HCT116 (cell line): ENCODE results near the gene LMBR1. TPM values are rescaled to one million over a fixed set of nuclear protein-coding genes. Genes with fewer than 3 reads are reported as not detected.

Source experiments
- ATAC-seq: fragments of 200-7000 bp; cut with Tn5 transposase; 2 replicates; pipeline ENCODE4 v1.9.1; 2020; ENCODE audit warnings: mild to moderate bottlenecking, moderate library complexity
- BruUV-seq: library from RNA; stranded (reverse); fragments of 400-500 nt; replicated peaks from 2 replicates; lab custom pipeline; 2021; lab: Mats Ljungman, UMichigan
- CTCF ChIA-PET: fragments of 300-600 bp; sonication (Branson Sonifier 250); formaldehyde crosslinking; loops from one replicate; lab custom pipeline; 2021; ENCODE audit warnings: antibody characterized with exemption; lab: Charles Lee
- POLR2A ChIA-PET: fragments of 300-600, 350-600 bp; sonication (Branson Sonifier 250); formaldehyde crosslinking; loops from one replicate; lab custom pipeline; 2021; ENCODE audit warnings: antibody characterized with exemption; lab: Charles Lee
- RAD21 ChIA-PET, 2 experiments: fragments of 300-600 bp; sonication (Branson Sonifier 250); formaldehyde crosslinking; loops; one replicate each; lab custom pipeline; 2023; ENCODE audit warnings: low total read pairs in 2 of 2; ENCODE audit not compliant: uncharacterized antibody in 2 of 2, unreplicated experiment in 2 of 2, low non-redundant PET in 1 of 2; lab: Charles Lee
- DNase-seq: peaks from one replicate; pipeline ENCODE4 v3.0.0-alpha.2; 2010; ENCODE audit warnings: low read depth, low spot score
- H2AFZ ChIP-seq: fragments of 200-600 bp; shearing (Covaris generic), sonication (generic); 2 replicates; pipeline ENCODE4 v1.6.1; 2017; ENCODE audit warnings: low read depth, mixed run types, mixed read lengths, antibody characterized with exemption, low read length; ENCODE audit not compliant: poor library complexity, severe bottlenecking
- H3K27ac ChIP-seq: 2 replicates; pipeline ENCODE4 v1.5.1; 2012; ENCODE audit warnings: low read depth, low read length
- H3K27me3 ChIP-seq: fragments of 200-600 bp; sonication (generic); 2 replicates; pipeline ENCODE4 v1.6.1; 2016; ENCODE audit warnings: mixed run types, low read length, mixed read lengths; ENCODE audit not compliant: insufficient read depth
- H3K36me3 ChIP-seq, 2 experiments: fragments of 200-500 bp in 1 of 2; fragments of 200-600 bp in 1 of 2; sonication (Bioruptor generic) in 1 of 2; sonication (generic) in 1 of 2; 2 replicates each; pipeline versions ENCODE4 v1.5.1 to v1.6.1; 2014 to 2016; ENCODE audit warnings: low read length in 2 of 2, inconsistent platforms in 1 of 2, mixed read lengths in 1 of 2, mixed run types in 1 of 2; ENCODE audit not compliant: insufficient read depth in 2 of 2, control insufficient read depth in 1 of 2
- H3K4me1 ChIP-seq, 2 experiments: fragments of 200-600 bp in 1 of 2; sonication (generic) in 1 of 2; 2 replicates each; pipeline versions ENCODE4 v1.5.1 to v1.6.1; 2012 to 2017; ENCODE audit warnings: low read length in 2 of 2, inconsistent platforms in 1 of 2, mild to moderate bottlenecking in 1 of 2, mixed read lengths in 1 of 2, mixed run types in 1 of 2, moderate library complexity in 1 of 2; ENCODE audit not compliant: insufficient read depth in 2 of 2, control insufficient read depth in 1 of 2
- H3K4me2 ChIP-seq: fragments of 200-600 bp; sonication (generic); 2 replicates; pipeline ENCODE4 v1.6.1; 2017; ENCODE audit warnings: mixed run types, low read length, mixed read lengths
- H3K4me3 ChIP-seq, 2 experiments: fragments of 200-600 bp in 1 of 2; sonication (generic) in 1 of 2; replicated peaks in 1 of 2; 2 replicates each; pipeline ENCODE4 v1.5.1; 2011 to 2016; ENCODE audit warnings: low read length in 2 of 2, control low read depth in 1 of 2, low read depth in 1 of 2, mild to moderate bottlenecking in 1 of 2, mixed read lengths in 1 of 2, mixed run types in 1 of 2
- H3K79me2 ChIP-seq: fragments of 200-600 bp; sonication (generic); 2 replicates; pipeline ENCODE4 v1.6.1; 2017; ENCODE audit warnings: mild to moderate bottlenecking, mixed run types, low read length, moderate library complexity, mixed read lengths; ENCODE audit not compliant: insufficient read depth
- H3K9ac ChIP-seq: fragments of 200-600 bp; sonication (generic); 2 replicates; pipeline ENCODE4 v1.6.1; 2016; ENCODE audit warnings: low read length, mixed read lengths
- H3K9me2 ChIP-seq: fragments of 200-600 bp; sonication (generic), shearing (Covaris generic); 2 replicates; pipeline ENCODE4 v1.6.1; 2017; ENCODE audit warnings: mixed run types, mild to moderate bottlenecking, moderate library complexity; ENCODE audit not compliant: insufficient read depth
- H3K9me3 ChIP-seq, 2 experiments: fragments of 200-500 bp in 1 of 2; fragments of 200-600 bp in 1 of 2; sonication (Bioruptor generic) in 1 of 2; sonication (generic) in 1 of 2; 2 replicates each; pipeline ENCODE4 v1.6.1; 2014 to 2017; ENCODE audit warnings: low read length in 2 of 2, mixed read lengths in 2 of 2, inconsistent platforms in 1 of 2, low read depth in 1 of 2, mild to moderate bottlenecking in 1 of 2, mixed run types in 1 of 2, moderate library complexity in 1 of 2; ENCODE audit not compliant: control insufficient read depth in 1 of 2, insufficient read depth in 1 of 2
- H4K20me1 ChIP-seq: fragments of 200-600 bp; sonication (generic), shearing (Covaris generic); 2 replicates; pipeline ENCODE4 v1.6.1; 2017; ENCODE audit warnings: mixed run types, mild to moderate bottlenecking, moderate library complexity; ENCODE audit not compliant: insufficient read depth
- CBX3 ChIP-seq: IDR thresholded peaks from 2 replicates; pipeline ENCODE4 v1.6.1; 2012; ENCODE audit warnings: low read depth
- CTCF ChIP-seq, 3 experiments: fragments of 200-600 bp in 1 of 3; sonication (generic) in 1 of 3; IDR thresholded peaks in 2 of 3; conservative IDR thresholded peaks in 1 of 3; 2 replicates each; pipeline ENCODE4 v1.5.1; 2012 to 2017; ENCODE audit warnings: low read depth in 2 of 3, low read length in 2 of 3, antibody characterized with exemption in 1 of 3, borderline replicate concordance in 1 of 3, control low read depth in 1 of 3, mild to moderate bottlenecking in 1 of 3, mixed read lengths in 1 of 3, mixed run types in 1 of 3, moderate library complexity in 1 of 3; ENCODE audit not compliant: insufficient read depth in 1 of 3
- FOSL1 ChIP-seq: IDR thresholded peaks from 2 replicates; pipeline ENCODE4 v1.6.1; 2012; ENCODE audit warnings: low read depth
- JUND ChIP-seq: IDR thresholded peaks from 2 replicates; pipeline ENCODE4 v1.6.1; 2012
- POLR2A ChIP-seq: IDR thresholded peaks from 2 replicates; pipeline ENCODE4 v1.7.0; 2011; ENCODE audit warnings: borderline replicate concordance; ENCODE audit not compliant: insufficient read depth, insufficient read length; ENCODE audit errors: extremely low read depth
- POLR2AphosphoS5 ChIP-seq: IDR thresholded peaks from 2 replicates; pipeline ENCODE4 v1.6.1; 2011; ENCODE audit warnings: mild to moderate bottlenecking, low read depth, low read length, moderate library complexity
- TCF7L2 ChIP-seq: IDR thresholded peaks from 2 replicates; pipeline ENCODE4 v1.7.0; 2011; ENCODE audit warnings: borderline replicate concordance, inconsistent platforms; ENCODE audit not compliant: insufficient read depth, insufficient read length; ENCODE audit errors: extremely low read depth
- intact Hi-C: fragments of 100-400 bp; cut with micrococcal nuclease; formaldehyde crosslinking; loops from 2 replicates; pipeline ENCODE4 v1.10.0; 2022
- total RNA-seq: library from RNA; stranded (reverse); gene quantifications from one replicate; pipeline ENCODE4 v1.2.1, GENCODE V29; 2021; ENCODE audit not compliant: unreplicated experiment

The LMBR1 gene
- total RNA-seq, 1 experiment from 2014 or later = 84.0 TPM

GRCh38 chr7:156753630-156754029 lies 139.4 kb downstream of the LMBR1 start:
- Histone ChIP-seq H3K9me2 (no peaks in the 10 kb centered on the region), H3K9me3 (no peaks in the 10 kb centered on the region), H4K20me1 (no peaks in the 10 kb centered on the region; the same call in 1 of the 2 replicates), H3K4me1 (peaks cover 0 to 22% of the 10 kb centered on the region in 2 experiments; a peak in 2 of 4 replicates), H3K79me2 (peaks cover 13% of the 10 kb centered on the region), H3K4me2 (no peak overlapping the region), H3K9ac (no peak overlapping the region), H3K4me3 (no peak overlapping the region), H3K27ac (no peak overlapping the region), H3K27me3 (no peaks in the 10 kb centered on the region), H3K36me3 (0 out of 4 replicates have a peak, but pooled peaks cover 0 to 2% of the 10 kb centered on the region in 2 experiments), H2AFZ (no peak overlapping the region)
- DNase-seq (no peak), ATAC-seq (peak; percentile 66)
- ChIA-PET POLR2A (no interaction called here), RAD21 (no interaction called here), CTCF (interaction anchor here (0.8 to 1.2 kb wide), 4 partner anchors 8 to 15 kb away, joined by 3 read pairs; no protein-coding TSS in a partner anchor)
- intact Hi-C loops = no loop called here
- TF ChIP-seq CTCF (IDR thresholded peaks at IDR 0.05 in 2 of 3, conservative IDR thresholded peaks at IDR 0.05 in 1 of 3; ENCODE audit: borderline replicate concordance in 1 of 3, insufficient read depth in 1 of 3, low read depth in 2 of 3, low read length in 2 of 3) (peak in 1 of 3 experiments; percentile 45; a peak in 2 of 6 replicates), JUND (no peak)
- no TSS peak for BruUV-seq

- no peaks in the 10 kb centered on the region; the same call in 1 of the 2 replicates for H4K20me1 ChIP-seq
- H3K27ac ChIP-seq = no peak overlapping the region
- RAD21 ChIA-PET = no interaction called here
- POLR2A ChIA-PET = no interaction called here
- intact Hi-C loops = no loop called here
- H3K27me3 ChIP-seq = no peaks in the 10 kb centered on the region
- no TSS peak for BruUV-seq
- no peak overlapping the region for H3K9ac ChIP-seq
- no peak overlapping the region for H2AFZ ChIP-seq
- no peaks in the 10 kb centered on the region for H3K9me3 ChIP-seq
- no peaks in the 10 kb centered on the region for H3K9me2 ChIP-seq
- H3K4me1 ChIP-seq = peaks cover 0 to 22% of the 10 kb centered on the region in 2 experiments; a peak in 2 of 4 replicates
- DNase-seq (no peak), ATAC-seq (no peak)
- peaks cover 13% of the 10 kb centered on the region for H3K79me2 ChIP-seq
- no peak overlapping the region for H3K4me2 ChIP-seq
- 0 out of 4 replicates have a peak, but pooled peaks cover 0 to 2% of the 10 kb centered on the region in 2 experiments for H3K36me3 ChIP-seq
- TF ChIP-seq POLR2A (no peak), POLR2AphosphoS5 (no peak), TCF7L2 (no peak), FOSL1 (no peak), CBX3 (no peak)
- CTCF ChIA-PET = interaction anchor here (0.8 to 1.2 kb wide), 3 partner anchors 9 to 16 kb away, joined by 3 read pairs; no protein-coding TSS in a partner anchor
- H3K4me3 ChIP-seq = no peak overlapping the region
These were observed 139.8 kb downstream of the LMBR1 start for GRCh38 chr7:156753229-156753560.
